Peyer's patch (tissue), 4 donors: ENCODE measurements around the gene RXFP1.

Source experiments
- POLR2A ChIP-seq, 2 donors: fragments of 450-650 bp; IDR thresholded peaks; one replicate each; pipeline ENCODE4 v1.5.1; 2017; ENCODE audit warnings: antibody characterized with exemption in 2 of 2, mild to moderate bottlenecking in 2 of 2, moderate library complexity in 2 of 2
- TF ChIP-seq, protein P1 (sequence below), 6 experiments: fragments of 450-650 bp in 4 of 6; fragments of 200-600 bp in 2 of 6; sonication (generic) in 1 of 6; IDR thresholded peaks; one replicate each; pipeline ENCODE4 v1.5.1; 2017 to 2019; ENCODE audit warnings: antibody characterized with exemption in 6 of 6, mild to moderate bottlenecking in 3 of 6, moderate library complexity in 1 of 6

- TF ChIP-seq, protein P1, sequence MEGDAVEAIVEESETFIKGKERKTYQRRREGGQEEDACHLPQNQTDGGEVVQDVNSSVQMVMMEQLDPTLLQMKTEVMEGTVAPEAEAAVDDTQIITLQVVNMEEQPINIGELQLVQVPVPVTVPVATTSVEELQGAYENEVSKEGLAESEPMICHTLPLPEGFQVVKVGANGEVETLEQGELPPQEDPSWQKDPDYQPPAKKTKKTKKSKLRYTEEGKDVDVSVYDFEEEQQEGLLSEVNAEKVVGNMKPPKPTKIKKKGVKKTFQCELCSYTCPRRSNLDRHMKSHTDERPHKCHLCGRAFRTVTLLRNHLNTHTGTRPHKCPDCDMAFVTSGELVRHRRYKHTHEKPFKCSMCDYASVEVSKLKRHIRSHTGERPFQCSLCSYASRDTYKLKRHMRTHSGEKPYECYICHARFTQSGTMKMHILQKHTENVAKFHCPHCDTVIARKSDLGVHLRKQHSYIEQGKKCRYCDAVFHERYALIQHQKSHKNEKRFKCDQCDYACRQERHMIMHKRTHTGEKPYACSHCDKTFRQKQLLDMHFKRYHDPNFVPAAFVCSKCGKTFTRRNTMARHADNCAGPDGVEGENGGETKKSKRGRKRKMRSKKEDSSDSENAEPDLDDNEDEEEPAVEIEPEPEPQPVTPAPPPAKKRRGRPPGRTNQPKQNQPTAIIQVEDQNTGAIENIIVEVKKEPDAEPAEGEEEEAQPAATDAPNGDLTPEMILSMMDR (IDR thresholded peaks at IDR 0.05), result no peak
- TF ChIP-seq POLR2A (IDR thresholded peaks at IDR 0.05), result no peak
Measured at GRCh38 chr4:158544141-158544540, 22.5 kb downstream of the RXFP1 start.
